Right atrium auricular region (tissue), 2 donors: ENCODE measurements around the gene VWA2. TPM values are rescaled to one million over a fixed set of nuclear protein-coding genes. Genes with fewer than 3 reads are reported as not detected.

ENCODE experiments used
- DNase-seq: peaks from one replicate; pipeline ENCODE4 v3.0.0-alpha.2; 2019; ENCODE audit warnings: low spot score
- H3K27ac ChIP-seq, 2 donors: fragments of 200-600 bp; sonication (generic); 1 replicate in 1 of 2; 2 replicates in 1 of 2; pipeline ENCODE4 v1.5.1; 2016 to 2019
- H3K27me3 ChIP-seq, 2 donors: fragments of 200-600 bp; sonication (generic); one replicate each; pipeline versions ENCODE4 v1.5.1 to v1.6.0; 2017 to 2019
- H3K36me3 ChIP-seq: fragments of 200-600 bp; sonication (generic); one replicate; pipeline ENCODE4 v1.5.1; 2016
- H3K4me1 ChIP-seq, 2 donors: fragments of 200-600 bp; sonication (generic); one replicate each; pipeline versions ENCODE4 v1.5.1 to v1.6.0; 2017 to 2019
- H3K4me3 ChIP-seq, 2 donors: fragments of 200-600 bp; sonication (generic); 1 replicate in 1 of 2; 2 replicates in 1 of 2; pipeline ENCODE4 v1.5.1; 2017 to 2019; ENCODE audit warnings: mild to moderate bottlenecking in 1 of 2, moderate library complexity in 1 of 2
- H3K9me3 ChIP-seq, 2 donors: fragments of 200-600 bp; sonication (generic); one replicate each; pipeline ENCODE4 v1.5.1; 2019
- total RNA-seq, 2 donors: library from RNA; depleted of rRNA; stranded (reverse); fragments of >200 nt; gene quantifications; one replicate each; pipeline ENCODE4 v1.1.0, GENCODE V29; 2016
- TF ChIP-seq, protein P1 (sequence below), 2 donors: fragments of 200-600 bp; sonication (generic); IDR thresholded peaks; one replicate each; pipeline ENCODE4 v1.5.1; 2019; ENCODE audit warnings: antibody characterized with exemption in 2 of 2

Gene VWA2
- total RNA-seq, 2 donors from 2014 or later: not detected

GRCh38 chr10:114239994-114240345 lies 916 bp downstream of the VWA2 start:
- H3K36me3 ChIP-seq: no peaks in the 10 kb centered on the region
- no peak for DNase-seq
- no peak overlapping the region for H3K27ac ChIP-seq
- no peaks in the 10 kb centered on the region for H3K27me3 ChIP-seq
- TF ChIP-seq, protein P1, sequence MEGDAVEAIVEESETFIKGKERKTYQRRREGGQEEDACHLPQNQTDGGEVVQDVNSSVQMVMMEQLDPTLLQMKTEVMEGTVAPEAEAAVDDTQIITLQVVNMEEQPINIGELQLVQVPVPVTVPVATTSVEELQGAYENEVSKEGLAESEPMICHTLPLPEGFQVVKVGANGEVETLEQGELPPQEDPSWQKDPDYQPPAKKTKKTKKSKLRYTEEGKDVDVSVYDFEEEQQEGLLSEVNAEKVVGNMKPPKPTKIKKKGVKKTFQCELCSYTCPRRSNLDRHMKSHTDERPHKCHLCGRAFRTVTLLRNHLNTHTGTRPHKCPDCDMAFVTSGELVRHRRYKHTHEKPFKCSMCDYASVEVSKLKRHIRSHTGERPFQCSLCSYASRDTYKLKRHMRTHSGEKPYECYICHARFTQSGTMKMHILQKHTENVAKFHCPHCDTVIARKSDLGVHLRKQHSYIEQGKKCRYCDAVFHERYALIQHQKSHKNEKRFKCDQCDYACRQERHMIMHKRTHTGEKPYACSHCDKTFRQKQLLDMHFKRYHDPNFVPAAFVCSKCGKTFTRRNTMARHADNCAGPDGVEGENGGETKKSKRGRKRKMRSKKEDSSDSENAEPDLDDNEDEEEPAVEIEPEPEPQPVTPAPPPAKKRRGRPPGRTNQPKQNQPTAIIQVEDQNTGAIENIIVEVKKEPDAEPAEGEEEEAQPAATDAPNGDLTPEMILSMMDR (IDR thresholded peaks at IDR 0.05): no peak
- H3K4me3 ChIP-seq: no peak overlapping the region
- no peaks in the 10 kb centered on the region for H3K9me3 ChIP-seq
- H3K4me1 ChIP-seq: peaks cover 0 to 10% of the 10 kb centered on the region in 2 donors

DNA sequence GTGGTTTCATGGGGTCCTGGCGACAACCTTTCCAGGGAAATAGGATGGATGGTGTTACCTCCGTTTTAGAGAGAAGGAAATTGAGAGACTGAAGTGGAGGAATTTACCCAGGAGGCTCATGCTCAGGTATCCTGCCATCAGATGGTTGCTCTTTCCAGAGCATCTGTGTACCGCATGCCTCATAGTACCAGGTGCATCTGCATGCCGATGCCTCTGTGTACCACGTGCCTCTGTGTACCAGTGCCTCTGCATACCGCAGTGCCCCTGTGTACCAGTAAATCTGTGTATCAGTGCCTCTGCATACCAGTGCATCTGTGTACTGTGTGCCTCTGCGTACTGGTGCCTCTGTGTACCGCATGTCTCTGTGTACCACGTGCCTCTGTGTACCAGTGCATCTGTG lies 3.2 kb downstream of the VWA2 start:
- TF ChIP-seq, protein P1 (IDR thresholded peaks at IDR 0.05): no peak
- no peaks in the 10 kb centered on the region for H3K9me3 ChIP-seq
- peaks cover 0 to 10% of the 10 kb centered on the region in 2 donors for H3K4me1 ChIP-seq
- no peaks in the 10 kb centered on the region for H3K27me3 ChIP-seq
- no peak overlapping the region for H3K27ac ChIP-seq
- no peaks in the 10 kb centered on the region for H3K36me3 ChIP-seq
- no peak for DNase-seq
- no peak overlapping the region for H3K4me3 ChIP-seq

DNA sequence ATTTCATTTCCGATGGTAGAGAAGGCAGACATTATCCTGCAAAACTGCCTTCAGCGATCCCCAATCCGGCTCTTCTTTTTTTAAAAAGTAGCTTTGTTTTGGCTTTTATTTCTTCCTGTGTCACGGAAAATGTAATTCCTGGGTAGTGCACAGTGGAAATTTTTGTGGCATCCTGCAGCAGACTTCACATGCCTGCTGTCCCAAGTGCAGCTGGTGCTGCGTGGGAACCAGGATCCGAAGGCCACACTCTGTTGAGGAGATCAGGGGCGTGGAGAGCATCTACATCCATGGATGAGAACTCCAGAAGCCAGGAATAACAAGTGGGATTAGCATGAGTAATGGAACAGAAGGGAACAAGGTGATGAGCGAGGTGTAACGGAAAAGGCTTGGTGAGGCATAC lies 4.6 kb downstream of the VWA2 start:
- TF ChIP-seq, protein P1 (IDR thresholded peaks at IDR 0.05): no peak
- peaks cover 0 to 10% of the 10 kb centered on the region in 2 donors for H3K4me1 ChIP-seq
- no peaks in the 10 kb centered on the region for H3K27me3 ChIP-seq
- H3K4me3 ChIP-seq: no peak overlapping the region
- H3K9me3 ChIP-seq: no peaks in the 10 kb centered on the region
- H3K27ac ChIP-seq: no peak overlapping the region
- no peak for DNase-seq
- H3K36me3 ChIP-seq: no peaks in the 10 kb centered on the region

- Histone ChIP-seq H3K4me3 (no peak overlapping the region), H3K4me1 (peaks cover 0 to 6% of the 10 kb centered on the region in 2 donors), H3K9me3 (no peaks in the 10 kb centered on the region), H3K27ac (no peak overlapping the region), H3K27me3 (no peaks in the 10 kb centered on the region), H3K36me3 (no peaks in the 10 kb centered on the region)
- TF ChIP-seq, protein P1 (IDR thresholded peaks at IDR 0.05): no peak
- DNase-seq: no peak
These were observed 5.1 kb downstream of the VWA2 start for GRCh38 chr10:114244126-114244525.

GRCh38 chr10:114245121-114245791 lies 6.2 kb downstream of the VWA2 start:
- Histone ChIP-seq H3K9me3 (no peaks in the 10 kb centered on the region), H3K27me3 (no peaks in the 10 kb centered on the region), H3K36me3 (no peaks in the 10 kb centered on the region), H3K27ac (no peak overlapping the region), H3K4me1 (no peaks in the 10 kb centered on the region), H3K4me3 (no peak overlapping the region)
- no peak for DNase-seq
- TF ChIP-seq, protein P1 (IDR thresholded peaks at IDR 0.05): no peak
